GM12801 (cell line): ENCODE results near the gene FSIP2.

Experiments
- TF ChIP-seq, protein P1 (sequence below): IDR thresholded peaks from one replicate; pipeline ENCODE4 v1.5.1; 2011; ENCODE audit warnings: control low read depth; ENCODE audit not compliant: insufficient read length; ENCODE audit errors: extremely low read depth

FSIP2 gene

DNA sequence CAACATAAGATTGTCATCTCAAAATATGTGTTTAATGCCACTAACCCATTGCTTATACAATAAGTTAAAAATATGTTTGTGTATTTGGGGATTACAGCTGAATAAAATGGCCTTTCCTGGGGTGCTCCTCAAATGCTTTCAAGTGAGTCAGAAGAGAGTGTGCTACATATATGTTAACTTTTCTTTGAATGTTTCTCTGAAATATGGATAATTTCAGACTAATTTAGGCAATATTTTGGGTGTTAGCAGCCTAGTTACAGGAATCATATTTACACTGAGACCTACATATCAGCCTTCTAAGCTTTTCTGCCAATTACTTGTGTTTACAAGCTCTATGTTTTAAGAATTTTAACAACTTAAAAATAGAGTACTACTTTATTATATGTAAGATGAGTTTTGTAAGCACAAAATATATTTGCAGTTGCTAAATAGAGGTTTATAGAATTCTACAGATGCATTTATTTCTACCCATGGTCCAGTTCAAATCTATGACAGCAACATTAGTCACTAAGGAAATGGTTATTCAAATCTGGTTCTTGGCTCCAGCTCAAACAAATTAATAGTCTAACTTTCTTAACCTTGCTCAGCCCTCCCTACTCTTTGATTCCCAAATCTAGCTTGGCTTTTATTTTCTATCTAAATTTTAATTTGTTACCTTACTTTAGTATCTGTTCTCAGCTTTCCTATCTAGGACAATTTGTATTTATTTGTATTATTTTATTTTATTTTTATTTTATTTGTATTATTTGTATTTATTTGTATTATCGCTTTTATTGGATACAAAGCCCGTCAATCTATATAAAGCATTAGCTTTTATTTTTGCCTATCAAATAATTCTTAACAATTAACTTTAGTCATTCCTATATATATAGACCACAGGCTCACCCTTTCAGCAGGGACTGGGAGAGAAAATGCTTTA, 48.9 kb downstream of the FSIP2 start:
- TF ChIP-seq, protein P1, sequence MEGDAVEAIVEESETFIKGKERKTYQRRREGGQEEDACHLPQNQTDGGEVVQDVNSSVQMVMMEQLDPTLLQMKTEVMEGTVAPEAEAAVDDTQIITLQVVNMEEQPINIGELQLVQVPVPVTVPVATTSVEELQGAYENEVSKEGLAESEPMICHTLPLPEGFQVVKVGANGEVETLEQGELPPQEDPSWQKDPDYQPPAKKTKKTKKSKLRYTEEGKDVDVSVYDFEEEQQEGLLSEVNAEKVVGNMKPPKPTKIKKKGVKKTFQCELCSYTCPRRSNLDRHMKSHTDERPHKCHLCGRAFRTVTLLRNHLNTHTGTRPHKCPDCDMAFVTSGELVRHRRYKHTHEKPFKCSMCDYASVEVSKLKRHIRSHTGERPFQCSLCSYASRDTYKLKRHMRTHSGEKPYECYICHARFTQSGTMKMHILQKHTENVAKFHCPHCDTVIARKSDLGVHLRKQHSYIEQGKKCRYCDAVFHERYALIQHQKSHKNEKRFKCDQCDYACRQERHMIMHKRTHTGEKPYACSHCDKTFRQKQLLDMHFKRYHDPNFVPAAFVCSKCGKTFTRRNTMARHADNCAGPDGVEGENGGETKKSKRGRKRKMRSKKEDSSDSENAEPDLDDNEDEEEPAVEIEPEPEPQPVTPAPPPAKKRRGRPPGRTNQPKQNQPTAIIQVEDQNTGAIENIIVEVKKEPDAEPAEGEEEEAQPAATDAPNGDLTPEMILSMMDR, result no peak

DNA sequence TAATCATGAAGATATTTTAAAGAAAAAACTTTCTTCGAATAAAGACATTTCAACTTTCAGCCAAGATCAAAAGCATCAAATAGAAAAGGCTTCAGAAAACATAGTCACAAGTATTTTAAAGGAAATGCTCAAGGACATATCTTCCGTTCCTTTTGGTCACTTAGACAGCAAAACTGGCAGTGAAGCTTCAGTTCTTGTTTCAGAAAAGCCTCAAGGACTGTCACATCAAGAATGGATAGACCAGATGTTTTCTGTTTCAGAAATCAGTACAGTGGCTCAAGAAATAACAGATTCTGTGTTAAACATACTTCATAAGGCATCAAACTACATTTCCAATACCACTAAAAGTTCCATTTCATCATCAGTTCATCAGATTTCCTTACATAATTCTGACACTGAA, 51.8 kb downstream of the FSIP2 start:
- TF ChIP-seq, protein P1, result no peak

DNA sequence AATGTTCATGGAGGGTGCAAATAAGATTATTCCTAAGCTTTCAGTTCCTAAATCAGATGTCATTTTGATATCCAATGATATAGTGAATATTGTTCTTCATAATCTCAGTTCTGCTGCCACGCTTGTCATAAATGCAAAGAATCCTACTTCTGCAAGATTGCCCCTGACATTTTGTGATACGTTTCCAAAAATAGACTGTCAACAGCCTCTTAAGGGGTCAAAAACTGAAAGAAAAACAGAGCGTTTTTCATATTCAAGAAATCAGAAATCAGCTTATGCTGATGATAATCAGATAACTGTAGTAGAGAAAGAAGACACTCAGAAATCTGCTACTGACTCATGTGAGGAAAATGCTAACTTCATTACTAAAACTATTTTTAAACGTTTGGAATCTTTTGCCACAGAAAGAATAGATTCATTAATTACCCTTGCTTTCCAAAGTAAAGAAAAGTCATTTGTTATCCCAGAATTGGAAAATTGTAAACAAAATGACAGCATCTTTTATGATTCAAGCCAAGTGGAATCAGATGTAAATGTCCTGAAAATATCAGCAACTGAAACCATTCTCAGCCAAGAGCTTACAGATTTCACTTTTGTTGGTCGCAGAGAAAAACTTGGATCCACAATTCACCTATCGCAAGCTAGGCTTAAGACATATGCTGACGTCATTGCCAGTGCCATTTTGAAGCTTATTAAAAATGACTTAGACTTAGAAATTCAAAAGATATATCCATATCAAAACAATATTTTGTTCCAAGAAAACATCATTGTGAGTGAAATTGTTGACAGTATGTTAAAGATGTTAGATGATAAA, 55.1 kb downstream of the FSIP2 start:
- TF ChIP-seq, protein P1, result no peak

DNA sequence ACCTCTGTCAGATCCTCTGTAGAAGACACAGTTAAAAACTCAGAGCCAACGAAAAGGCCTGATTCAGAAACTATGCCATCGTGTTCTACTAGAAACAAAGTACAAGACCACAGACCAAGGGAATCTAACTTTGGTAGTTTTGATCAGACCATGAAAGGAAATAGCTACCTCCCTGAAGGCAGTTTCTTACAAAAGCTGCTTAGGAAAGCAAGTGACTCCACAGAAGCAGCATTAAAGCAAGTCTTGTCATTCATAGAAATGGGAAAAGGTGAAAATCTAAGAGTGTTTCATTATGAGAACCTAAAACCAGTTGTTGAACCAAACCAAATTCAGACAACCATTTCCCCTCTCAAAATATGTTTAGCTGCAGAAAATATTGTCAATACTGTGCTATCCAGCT, 58.2 kb downstream of the FSIP2 start:
- TF ChIP-seq, protein P1, result no peak

DNA sequence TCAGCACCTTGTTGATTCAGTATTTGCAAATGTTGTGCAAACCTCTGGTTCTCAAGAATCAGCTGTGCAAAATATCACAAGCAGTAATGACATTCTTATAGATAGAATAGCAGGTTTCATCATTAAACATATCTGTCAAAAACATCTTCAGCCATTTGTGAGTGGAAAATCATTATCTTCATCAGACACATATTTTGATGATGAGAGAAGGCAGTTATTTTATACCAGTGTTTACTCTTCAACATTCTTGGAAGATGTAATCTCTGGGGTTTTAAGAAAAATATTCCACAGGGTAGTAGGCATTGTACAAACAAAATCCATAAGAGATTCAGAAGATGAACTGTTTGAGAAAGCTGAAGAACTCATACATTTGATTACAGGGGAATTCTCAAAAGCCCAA, 64.3 kb downstream of the FSIP2 start:
- TF ChIP-seq, protein P1, result no peak

DNA sequence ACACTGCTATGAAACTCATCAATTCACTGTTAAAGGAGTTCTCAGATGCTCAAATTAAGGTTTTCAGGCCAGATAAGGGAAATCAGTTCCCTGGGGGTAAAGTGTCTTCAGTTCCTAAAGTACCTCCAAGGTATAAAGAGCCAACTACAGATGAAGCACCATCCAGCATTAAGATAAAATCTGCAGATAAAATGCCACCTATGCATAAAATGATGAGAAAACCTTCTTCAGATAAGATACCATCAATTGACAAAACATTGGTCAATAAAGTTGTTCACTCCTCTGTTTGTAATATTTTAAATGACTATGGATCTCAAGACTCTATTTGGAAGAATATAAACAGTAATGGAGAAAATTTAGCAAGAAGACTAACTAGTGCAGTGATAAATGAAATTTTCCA, 68.2 kb downstream of the FSIP2 start:
- TF ChIP-seq, protein P1, result no peak

DNA sequence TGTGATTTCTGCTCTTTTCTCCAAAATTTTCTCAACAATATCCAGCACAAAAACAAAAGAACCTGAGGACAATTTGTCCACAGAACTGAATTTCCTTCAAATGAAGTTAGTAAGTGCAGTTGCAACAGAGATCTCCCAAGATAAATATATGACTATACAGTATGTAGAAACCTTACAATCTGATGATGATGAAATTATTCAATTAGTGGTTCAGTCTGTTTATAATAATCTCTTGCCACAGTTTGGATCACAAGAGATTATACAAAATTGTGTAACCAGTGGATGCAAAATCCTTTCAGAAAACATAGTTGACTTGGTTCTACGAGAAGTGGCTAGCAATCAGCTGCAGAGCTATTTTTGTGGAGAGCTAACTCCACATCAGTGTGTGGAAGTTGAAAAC, 68.7 kb downstream of the FSIP2 start:
- TF ChIP-seq, protein P1, result no peak
